Cardiac fibroblast (primary cell): ENCODE data around the gene PARD3B.
A peak's percentile ranks its signal among the peaks of the same experiment; 100 is the strongest.

Source experiments
- DNase-seq, 2 donors: peaks; one replicate each; pipeline versions ENCODE4 v3.0.0 to v3.0.0-alpha.2; 2010; ENCODE audit warnings: low read depth in 2 of 2
- H3K4me3 ChIP-seq, 2 donors: replicated peaks in 1 of 2; 1 replicate in 1 of 2; 2 replicates in 1 of 2; pipeline ENCODE4 v1.5.1; 2011; ENCODE audit warnings: low read depth in 2 of 2, low read length in 2 of 2, mild to moderate bottlenecking in 2 of 2, moderate library complexity in 1 of 2
- TF ChIP-seq, protein P1 (sequence below): IDR thresholded peaks from one replicate; pipeline ENCODE4 v1.5.1; 2011; ENCODE audit warnings: low read depth, mild to moderate bottlenecking, low read length, inconsistent platforms

Gene PARD3B

DNA sequence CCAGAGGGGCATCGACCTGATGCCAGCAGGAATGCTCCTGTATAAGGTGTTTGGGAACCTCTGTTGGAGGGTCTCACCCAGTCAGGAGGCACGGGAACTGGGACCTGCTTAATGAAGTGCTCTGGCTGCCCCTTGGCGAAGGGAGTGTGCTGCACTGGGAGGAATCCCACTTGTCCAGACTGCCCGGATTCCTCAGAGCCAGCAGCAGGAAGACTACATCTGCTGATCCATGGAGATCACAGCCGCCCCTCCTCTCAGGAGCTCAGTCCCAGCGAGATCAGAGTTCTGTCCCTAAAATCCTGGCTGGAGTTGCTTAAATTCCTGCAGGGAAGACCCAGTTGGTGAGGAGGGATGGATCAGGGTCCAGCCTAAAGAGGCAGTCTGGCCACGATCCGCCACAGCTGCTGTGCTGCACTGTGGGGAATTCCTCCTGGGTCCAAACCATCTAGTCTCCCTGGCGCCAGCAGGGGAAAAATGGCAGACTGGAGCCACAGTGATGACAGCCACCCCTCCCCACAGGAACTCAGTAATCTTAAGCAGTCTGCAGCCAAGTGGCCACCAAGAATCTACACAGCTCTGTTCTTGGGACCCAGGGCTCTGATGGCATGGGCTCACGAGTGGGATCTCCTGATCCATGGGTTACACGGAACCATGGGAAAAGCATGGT lies 1060.5 kb downstream of the PARD3B start:
- no peak overlapping the region for H3K4me3 ChIP-seq
- TF ChIP-seq, protein P1, sequence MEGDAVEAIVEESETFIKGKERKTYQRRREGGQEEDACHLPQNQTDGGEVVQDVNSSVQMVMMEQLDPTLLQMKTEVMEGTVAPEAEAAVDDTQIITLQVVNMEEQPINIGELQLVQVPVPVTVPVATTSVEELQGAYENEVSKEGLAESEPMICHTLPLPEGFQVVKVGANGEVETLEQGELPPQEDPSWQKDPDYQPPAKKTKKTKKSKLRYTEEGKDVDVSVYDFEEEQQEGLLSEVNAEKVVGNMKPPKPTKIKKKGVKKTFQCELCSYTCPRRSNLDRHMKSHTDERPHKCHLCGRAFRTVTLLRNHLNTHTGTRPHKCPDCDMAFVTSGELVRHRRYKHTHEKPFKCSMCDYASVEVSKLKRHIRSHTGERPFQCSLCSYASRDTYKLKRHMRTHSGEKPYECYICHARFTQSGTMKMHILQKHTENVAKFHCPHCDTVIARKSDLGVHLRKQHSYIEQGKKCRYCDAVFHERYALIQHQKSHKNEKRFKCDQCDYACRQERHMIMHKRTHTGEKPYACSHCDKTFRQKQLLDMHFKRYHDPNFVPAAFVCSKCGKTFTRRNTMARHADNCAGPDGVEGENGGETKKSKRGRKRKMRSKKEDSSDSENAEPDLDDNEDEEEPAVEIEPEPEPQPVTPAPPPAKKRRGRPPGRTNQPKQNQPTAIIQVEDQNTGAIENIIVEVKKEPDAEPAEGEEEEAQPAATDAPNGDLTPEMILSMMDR, result no peak
- DNase-seq, result no peak

DNA sequence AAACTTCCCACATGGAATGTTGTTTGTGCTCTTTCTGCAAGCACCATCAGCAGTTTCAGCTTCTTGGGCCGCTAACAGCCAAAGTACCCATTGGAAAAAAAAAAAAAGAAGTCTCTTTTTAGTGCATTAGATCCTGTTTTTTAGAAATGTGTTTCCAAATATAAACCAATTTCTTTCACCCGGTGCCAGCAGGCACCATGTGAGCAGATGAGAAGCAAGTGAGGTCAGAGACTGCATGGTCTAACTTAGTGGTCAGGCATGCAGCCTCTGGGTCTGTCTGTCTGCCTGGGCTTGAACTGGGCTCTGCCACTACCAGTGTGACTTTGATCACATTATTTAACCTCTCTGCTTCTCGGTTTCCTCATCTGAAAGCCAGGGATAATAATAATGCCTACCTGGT lies 1061.9 kb downstream of the PARD3B start:
- H3K4me3 ChIP-seq, result no peak overlapping the region
- TF ChIP-seq, protein P1, result no peak
- DNase-seq, result no peak

DNA sequence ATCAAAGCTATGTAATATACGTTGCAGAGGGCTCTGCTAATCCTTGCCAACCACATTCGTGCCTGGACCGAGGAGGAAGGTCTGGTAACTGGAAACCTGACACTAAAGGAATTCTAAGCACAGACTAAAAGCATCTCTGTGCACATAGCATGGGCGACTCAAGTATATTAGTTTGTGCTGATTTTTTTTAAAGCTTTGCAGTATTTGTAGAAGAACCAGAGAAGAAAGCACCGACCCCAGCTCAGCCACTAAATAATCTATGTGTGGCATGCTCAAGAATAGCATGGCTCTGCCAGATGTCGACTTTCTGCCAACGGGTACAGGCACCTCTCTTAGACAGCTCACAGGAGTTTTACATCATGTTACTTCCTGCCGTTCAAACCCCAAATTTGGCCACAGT lies 1063.8 kb downstream of the PARD3B start:
- TF ChIP-seq, protein P1, result no peak
- peak in 1 of 2 donors; percentile 6 for DNase-seq
- H3K4me3 ChIP-seq, result no peak overlapping the region

- DNase-seq, result peak in 1 of 2 donors; percentile 34
- TF ChIP-seq, protein P1, result no peak
- H3K4me3 ChIP-seq, result no peak overlapping the region
Observed at GRCh38 chr2:205610437-205610836, 1065.2 kb downstream of the PARD3B start.

GRCh38 chr2:205612636-205613035 lies 1067.4 kb downstream of the PARD3B start:
- DNase-seq, result no peak
- TF ChIP-seq, protein P1, result no peak
- no peak overlapping the region for H3K4me3 ChIP-seq

DNA sequence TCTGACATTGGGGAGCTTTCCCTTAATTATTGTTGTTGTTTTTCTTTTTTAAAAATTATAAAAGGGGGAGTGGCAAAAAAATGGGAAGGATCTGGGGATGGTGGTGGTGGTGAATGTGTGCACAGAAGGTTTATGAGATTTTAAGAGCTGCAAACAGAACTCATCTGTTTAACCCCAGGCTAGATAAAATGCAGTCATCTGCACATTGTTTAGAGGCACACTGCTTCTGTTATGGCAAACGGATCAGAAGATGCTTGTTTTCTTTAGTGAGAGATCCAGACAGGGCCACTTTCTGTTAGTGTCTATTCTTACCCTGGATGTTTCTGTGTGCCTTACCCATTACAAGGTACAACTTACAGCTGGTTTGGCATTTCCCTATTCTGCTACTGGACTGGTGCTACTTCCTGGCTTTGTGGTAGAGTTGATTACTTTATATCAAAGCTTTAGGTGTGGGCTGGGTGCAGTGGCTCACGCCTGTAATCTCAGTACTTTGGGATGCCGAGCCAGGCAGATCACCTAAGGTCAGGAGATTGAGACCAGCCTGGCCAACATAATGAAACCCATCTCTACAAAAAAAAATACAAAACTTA lies 1068.8 kb downstream of the PARD3B start:
- no peak overlapping the region for H3K4me3 ChIP-seq
- DNase-seq, result no peak
- TF ChIP-seq, protein P1, result no peak

GRCh38 chr2:205614965-205615364 lies 1069.7 kb downstream of the PARD3B start:
- H3K4me3 ChIP-seq, result no peak overlapping the region
- TF ChIP-seq, protein P1, result no peak
- DNase-seq, result no peak
